Forelimb muscle (tissue), 1 donor: ENCODE measurements around the gene PGAM2. TPM values are rescaled to one million over a fixed set of nuclear protein-coding genes. Genes with fewer than 3 reads are reported as not detected.
A peak's percentile ranks its signal among the peaks of the same experiment; 100 is the strongest.
"Not testable (repeated sequence)": the region's sequence is repeated elsewhere in the genome, so short reads cannot be mapped to it uniquely, and the experiment has no call there.

ENCODE experiments used
- DNase-seq: peaks from one replicate; pipeline ENCODE4 v3.0.0-alpha.2; 2013; ENCODE audit warnings: low read depth
- polyA plus RNA-seq: library from polyadenylated mRNA; unstranded; fragments of 120-200 nt; gene quantifications from one replicate; pipeline ENCODE4 v1.2.1, GENCODE V29; 2013; ENCODE audit not compliant: insufficient read length

The PGAM2 gene
- polyA plus RNA-seq, 1 donor = 366 TPM

GRCh38 chr7:44031319-44031718, 34.0 kb downstream of the PGAM2 start:
- DNase-seq = not testable (repeated sequence)

- not testable (repeated sequence) for DNase-seq
Observed at GRCh38 chr7:44030029-44030428, 35.3 kb downstream of the PGAM2 start.

- not testable (repeated sequence) for DNase-seq
Observed at GRCh38 chr7:44029433-44029832, 35.9 kb downstream of the PGAM2 start.

GRCh38 chr7:44022796-44023467, 42.4 kb downstream of the PGAM2 start:
- not testable (repeated sequence) for DNase-seq

- not testable (repeated sequence) for DNase-seq
Observed at GRCh38 chr7:44022069-44022468, 43.3 kb downstream of the PGAM2 start.

GRCh38 chr7:44019825-44020224, 45.5 kb downstream of the PGAM2 start:
- DNase-seq = not testable (repeated sequence)

GRCh38 chr7:44018857-44019807, 46.2 kb downstream of the PGAM2 start:
- DNase-seq = peak; percentile 86

- not testable (repeated sequence) for DNase-seq
Observed at GRCh38 chr7:44015090-44015489, 50.3 kb downstream of the PGAM2 start.

Other genes starting within 250 kb of the PGAM2 start
- 77.3 TPM for gene MRPS24, start 196.1 kb downstream of the PGAM2 start, polyA plus RNA-seq
- gene URGCP, start 159.0 kb downstream of the PGAM2 start, polyA plus RNA-seq = 17.1 TPM
- 19.1 TPM for gene UBE2D4, start 139.1 kb downstream of the PGAM2 start, polyA plus RNA-seq
- 1.6 TPM for gene SPDYE1, start 67.7 kb downstream of the PGAM2 start, polyA plus RNA-seq
- 37.0 TPM for gene DBNL, start 20.9 kb downstream of the PGAM2 start, polyA plus RNA-seq
- gene POLM, start 17.0 kb upstream of the PGAM2 start, polyA plus RNA-seq = 17.0 TPM
- gene AEBP1, start 38.8 kb upstream of the PGAM2 start, polyA plus RNA-seq = 65.4 TPM
- gene POLD2, start 58.0 kb upstream of the PGAM2 start, polyA plus RNA-seq = 75.6 TPM
- 7.0 TPM for gene MYL7, start 75.8 kb upstream of the PGAM2 start, polyA plus RNA-seq
- 5.0 TPM for gene GCK, start 123.9 kb upstream of the PGAM2 start, polyA plus RNA-seq
- gene YKT6, start 135.4 kb upstream of the PGAM2 start, polyA plus RNA-seq = 74.5 TPM